Upper lobe of right lung (tissue), 1 donor: ENCODE data around the gene SLC15A3. TPM values are rescaled to one million over a fixed set of nuclear protein-coding genes. Genes with fewer than 3 reads are reported as not detected.

Experiments
- ATAC-seq: fragments of 200-7000 bp; cut with Tn5 transposase; one replicate; pipeline ENCODE4 v1.9.1; 2020; ENCODE audit warnings: mild to moderate bottlenecking, moderate library complexity
- DNase-seq: peaks from one replicate; pipeline ENCODE4 v3.0.0-alpha.2; 2020
- H3K27ac ChIP-seq: fragments of 200-600 bp; one replicate; pipeline ENCODE4 v1.8.0; 2022
- H3K27me3 ChIP-seq: fragments of 200-600 bp; one replicate; pipeline ENCODE4 v1.8.0; 2022; ENCODE audit warnings: mild to moderate bottlenecking
- H3K36me3 ChIP-seq: fragments of 200-600 bp; one replicate; pipeline ENCODE4 v1.8.0; 2022
- H3K4me1 ChIP-seq: fragments of 200-600 bp; one replicate; pipeline ENCODE4 v1.8.0; 2022
- H3K4me3 ChIP-seq: fragments of 200-600 bp; one replicate; pipeline ENCODE4 v1.8.0; 2022; ENCODE audit warnings: mild to moderate bottlenecking
- H3K9me3 ChIP-seq: fragments of 200-600 bp; one replicate; pipeline ENCODE4 v1.8.0; 2022
- CTCF ChIP-seq: fragments of 200-600 bp; IDR thresholded peaks from one replicate; pipeline ENCODE4 v1.8.0; 2022; ENCODE audit warnings: antibody characterized with exemption
- intact Hi-C: fragments of 100-400 bp; cut with DNase I; formaldehyde crosslinking; loops from one replicate; pipeline ENCODE4 v1.11.0; 2022
- total RNA-seq: library from RNA; stranded (reverse); fragmentation: NEBNext Ultra II Directional; extraction: Animal tissue kit (Norgen Biotek cat#: 25700); gene quantifications from one replicate; pipeline ENCODE4 v1.2.1, GENCODE V29; 2021
- donor health status: DM: no; HTN: yes; CAD: no; lungs with severe emphysema.

Gene SLC15A3
- total RNA-seq, 1 donor from 2014 or later, result 139 TPM

DNA sequence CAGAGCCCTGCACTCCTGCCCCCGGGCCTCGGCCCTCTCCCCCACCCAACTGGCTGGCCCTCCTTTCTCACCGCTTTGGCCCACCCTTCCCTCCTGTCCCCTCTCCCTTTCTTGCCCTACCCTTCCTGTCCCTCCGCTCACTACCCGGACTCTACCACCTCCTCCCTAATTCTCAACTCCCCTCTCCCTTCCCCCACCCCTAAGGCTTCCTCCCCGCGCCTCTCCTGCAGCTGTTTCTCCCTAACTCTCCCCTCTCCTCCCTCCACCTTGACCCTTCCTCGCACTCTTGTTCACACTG, 421 bp downstream of the SLC15A3 start:
- Histone ChIP-seq H3K27me3 (no peaks in the 10 kb centered on the region), H3K4me3 (peak overlapping the region; percentile 62), H3K36me3 (peaks cover 2% of the 10 kb centered on the region), H3K9me3 (no peaks in the 10 kb centered on the region), H3K4me1 (peaks cover 23% of the 10 kb centered on the region), H3K27ac (peak overlapping the region; percentile 90)
- TF ChIP-seq CTCF, result no peak
- intact Hi-C loops, result no loop called here
- DNase-seq, result no peak
- ATAC-seq, result peak; percentile 27

- Histone ChIP-seq H3K4me3 (peak overlapping the region; percentile 62), H3K27ac (peak overlapping the region; percentile 90), H3K9me3 (no peaks in the 10 kb centered on the region), H3K4me1 (peaks cover 23% of the 10 kb centered on the region), H3K36me3 (peaks cover 5% of the 10 kb centered on the region), H3K27me3 (no peaks in the 10 kb centered on the region)
- intact Hi-C loops, result no loop called here
- TF ChIP-seq CTCF, result no peak
- DNase-seq (peak; percentile 79), ATAC-seq (peak; percentile 29)
Measured at GRCh38 chr11:60950933-60951605, 907 bp downstream of the SLC15A3 start.

- H3K4me1 ChIP-seq, result peaks cover 23% of the 10 kb centered on the region
- H3K27ac ChIP-seq, result no peak overlapping the region
- no peak for TF ChIP-seq CTCF
- no peaks in the 10 kb centered on the region for H3K9me3 ChIP-seq
- H3K36me3 ChIP-seq, result peaks cover 14% of the 10 kb centered on the region
- no peaks in the 10 kb centered on the region for H3K27me3 ChIP-seq
- DNase-seq, result no peak
- H3K4me3 ChIP-seq, result peak overlapping the region; percentile 62
- intact Hi-C loops, result no loop called here
- no peak for ATAC-seq
Measured at GRCh38 chr11:60950024-60950423, 2.0 kb downstream of the SLC15A3 start.

GRCh38 chr11:60948250-60948649, 3.7 kb downstream of the SLC15A3 start:
- no peak for TF ChIP-seq CTCF
- H3K4me3 ChIP-seq, result no peak overlapping the region
- H3K9me3 ChIP-seq, result no peaks in the 10 kb centered on the region
- peaks cover 14% of the 10 kb centered on the region for H3K36me3 ChIP-seq
- H3K27me3 ChIP-seq, result no peaks in the 10 kb centered on the region
- H3K27ac ChIP-seq, result no peak overlapping the region
- peaks cover 25% of the 10 kb centered on the region for H3K4me1 ChIP-seq
- ATAC-seq (no peak), DNase-seq (no peak)
- intact Hi-C loops, result no loop called here

GRCh38 chr11:60947700-60948099, 4.3 kb downstream of the SLC15A3 start:
- ATAC-seq, result no peak
- intact Hi-C loops, result no loop called here

More at GRCh38 chr11:60947700-60948099, 4.3 kb downstream of the SLC15A3 start:
- no peaks in the 10 kb centered on the region for H3K27me3 ChIP-seq
- H3K27ac ChIP-seq, result no peak overlapping the region
- peaks cover 21% of the 10 kb centered on the region for H3K4me1 ChIP-seq
- H3K36me3 ChIP-seq, result peaks cover 14% of the 10 kb centered on the region
- no peak overlapping the region for H3K4me3 ChIP-seq
- H3K9me3 ChIP-seq, result no peaks in the 10 kb centered on the region
- TF ChIP-seq CTCF, result no peak
- no peak for DNase-seq
